K562 (cell line): Measurements from ENCODE around the gene GHRL. TPM values are rescaled to one million over a fixed set of nuclear protein-coding genes. Genes with fewer than 3 reads are reported as not detected.
A peak's percentile ranks its signal among the peaks of the same experiment; 100 is the strongest.

Source experiments
- ATAC-seq: fragments of 200-7000 bp; cut with Tn5 transposase; 3 replicates; pipeline ENCODE4 v1.9.1; 2020; ENCODE audit warnings: moderate library complexity
- BruUV-seq: library from RNA; stranded (reverse); fragments of 400-500 nt; replicated peaks from 2 replicates; lab custom pipeline; 2021; lab: Mats Ljungman, UMichigan
- CTCF ChIA-PET: fragments of 300-600 bp; formaldehyde crosslinking; extraction: SDS; loops from one replicate; lab custom pipeline; 2021; ENCODE audit warnings: low intra/inter-chr PET ratio; lab: Yijun Ruan, JAX
- POLR2A ChIA-PET: fragments of 300-600, 350-650 bp; sonication (Branson Sonifier 250); formaldehyde crosslinking; extraction: SDS; loops from one replicate; lab custom pipeline; 2021; ENCODE audit warnings: antibody characterized with exemption, inconsistent platforms; lab: Yijun Ruan, JAX
- DNase-seq, 4 experiments: peaks; one replicate each; pipeline versions ENCODE4 v3.0.0 to v3.0.0-alpha.2; 2011 to 2018; ENCODE audit warnings: low spot score in 3 of 4, mixed read lengths in 3 of 4; ENCODE audit errors: extremely low read depth in 1 of 4
- FAIRE-seq: peaks from 2 replicates; lab custom pipeline; 2011; peaks lifted over from hg19 to GRCh38; lab: Jason Lieb, UNC
- H2AFZ ChIP-seq: 2 replicates; pipeline ENCODE4 v1.6.0; 2011; ENCODE audit warnings: low read depth, low read length, control low read depth, inconsistent platforms
- H3K27ac ChIP-seq: fragments of 200-600 bp; 3 replicates; pipeline ENCODE4 v1.8.0; 2011; ENCODE audit warnings: low read depth, mild to moderate bottlenecking, control low read depth, inconsistent platforms, low read length, moderate library complexity, mixed read lengths; ENCODE audit errors: extremely low read depth
- H3K27me3 ChIP-seq, 2 experiments: fragments of 300-600 bp in 1 of 2; 2 replicates in 1 of 2; 3 replicates in 1 of 2; pipeline versions ENCODE4 v1.6.0 to v1.8.0; 2011; ENCODE audit warnings: inconsistent platforms in 2 of 2, low read length in 2 of 2, mild to moderate bottlenecking in 1 of 2, mixed read lengths in 1 of 2, moderate library complexity in 1 of 2; ENCODE audit not compliant: control insufficient read depth in 2 of 2, insufficient read depth in 2 of 2
- H3K36me3 ChIP-seq: fragments of 300-600 bp; 3 replicates; pipeline ENCODE4 v1.8.0; 2011; ENCODE audit warnings: mild to moderate bottlenecking, low read length, inconsistent platforms; ENCODE audit not compliant: control insufficient read depth, insufficient read depth
- H3K4me1 ChIP-seq, 2 experiments: fragments of 200-600 bp in 1 of 2; replicated peaks in 1 of 2; 2 replicates in 1 of 2; 3 replicates in 1 of 2; pipeline versions ENCODE4 v1.5.1 to v1.8.0; 2011; ENCODE audit warnings: inconsistent platforms in 2 of 2, low read length in 2 of 2, mild to moderate bottlenecking in 1 of 2, mixed read lengths in 1 of 2, moderate library complexity in 1 of 2; ENCODE audit not compliant: control insufficient read depth in 2 of 2, insufficient read depth in 2 of 2
- H3K4me2 ChIP-seq: 2 replicates; pipeline ENCODE4 v1.6.1; 2011; ENCODE audit warnings: low read length, control low read depth, inconsistent platforms, mixed read lengths; ENCODE audit not compliant: insufficient read depth
- H3K4me3 ChIP-seq: fragments of 200-600 bp; sonication (generic), shearing (Covaris generic); 2 replicates; pipeline ENCODE4 v1.5.1; 2016; ENCODE audit warnings: control low read depth, inconsistent platforms
- H3K79me2 ChIP-seq: fragments of 200-600 bp; 3 replicates; pipeline ENCODE4 v1.8.0; 2011; ENCODE audit warnings: low read length, inconsistent platforms; ENCODE audit not compliant: control insufficient read depth, insufficient read depth
- H3K9ac ChIP-seq, 2 experiments: 2 replicates each; pipeline versions ENCODE4 v1.6.0 to v1.6.1; 2011; ENCODE audit warnings: low read depth in 2 of 2, low read length in 2 of 2, control low read depth in 1 of 2, inconsistent platforms in 1 of 2, mild to moderate bottlenecking in 1 of 2, mixed read lengths in 1 of 2; ENCODE audit not compliant: insufficient read depth in 1 of 2
- H3K9me1 ChIP-seq: one replicate; pipeline ENCODE4 v1.6.0; 2011; ENCODE audit warnings: inconsistent platforms, mild to moderate bottlenecking, low read length, moderate library complexity; ENCODE audit not compliant: control insufficient read depth, insufficient read depth
- H3K9me3 ChIP-seq: replicated peaks from 2 replicates; pipeline ENCODE4 v1.5.1; 2011; ENCODE audit warnings: low read depth, low read length, inconsistent platforms; ENCODE audit not compliant: control insufficient read depth, insufficient read depth
- H4K20me1 ChIP-seq: replicated peaks from 2 replicates; pipeline ENCODE4 v1.6.1; 2011; ENCODE audit warnings: low read length, inconsistent platforms, mixed read lengths; ENCODE audit not compliant: control insufficient read depth, insufficient read depth
- BACH1 ChIP-seq: fragments of 200-800 bp; sonication (Bioruptor generic); IDR thresholded peaks from 2 replicates; pipeline ENCODE4 v1.6.1; 2016; ENCODE audit warnings: missing genetic modification characterization, missing compliant biosample characterization
- CBFA2T2 ChIP-seq: fragments of 450-650 bp; conservative IDR thresholded peaks from 2 replicates; pipeline ENCODE4 v1.6.1; 2017; ENCODE audit warnings: mild to moderate bottlenecking
- CEBPG ChIP-seq, 3 experiments: fragments of 200-800 bp in 1 of 3; sonication (Bioruptor generic) in 1 of 3; sonication (generic) in 1 of 3; formaldehyde crosslinking in 1 of 3; IDR thresholded peaks in 2 of 3; conservative IDR thresholded peaks in 1 of 3; 2 replicates each; pipeline versions ENCODE4 v1.6.1 to v1.8.0; 2016 to 2022; ENCODE audit warnings: missing compliant biosample characterization in 2 of 3, missing genetic modification characterization in 2 of 3, mild to moderate bottlenecking in 1 of 3, missing genetic modification reagents in 1 of 3
- CSDE1 ChIP-seq, 2 experiments: fragments of 450-650 bp; IDR thresholded peaks; 2 replicates each; pipeline ENCODE4 v1.6.1; 2016; ENCODE audit warnings: mild to moderate bottlenecking in 1 of 2
- E2F8 ChIP-seq: fragments of 450-650 bp; IDR thresholded peaks from 2 replicates; pipeline ENCODE4 v1.7.1; 2018; ENCODE audit warnings: mild to moderate bottlenecking, low read depth; ENCODE audit not compliant: partially characterized antibody
- ELF1 ChIP-seq: fragments of 200-800 bp; sonication (Bioruptor generic); IDR thresholded peaks from 2 replicates; pipeline ENCODE4 v1.6.1; 2016; ENCODE audit warnings: missing genetic modification characterization, missing compliant biosample characterization
- KHSRP ChIP-seq: fragments of 450-650 bp; IDR thresholded peaks from 2 replicates; pipeline ENCODE4 v1.6.1; 2017
- KLF13 ChIP-seq: fragments of 450-650 bp; IDR thresholded peaks from 2 replicates; pipeline ENCODE4 v1.6.1; 2016; ENCODE audit warnings: missing genetic modification characterization, low read depth, mild to moderate bottlenecking, missing compliant biosample characterization, moderate library complexity, borderline replicate concordance
- NCOA6 ChIP-seq: fragments of 450-650 bp; IDR thresholded peaks from 2 replicates; pipeline ENCODE4 v1.6.1; 2017; ENCODE audit warnings: mild to moderate bottlenecking
- PHB ChIP-seq: fragments of 250-450 bp; sonication (Bioruptor Pico); IDR thresholded peaks from 2 replicates; pipeline ENCODE4 v1.5.0; 2021
- PTTG1 ChIP-seq: fragments of 450-650 bp; IDR thresholded peaks from 2 replicates; pipeline ENCODE4 v1.6.1; 2016; ENCODE audit warnings: low read depth, mild to moderate bottlenecking, missing genetic modification characterization, missing compliant biosample characterization
- SIN3B ChIP-seq: fragments of 450-650 bp; IDR thresholded peaks from 2 replicates; pipeline ENCODE4 v1.6.1; 2017; ENCODE audit warnings: low read depth, mild to moderate bottlenecking, moderate library complexity
- SLC30A9 ChIP-seq: fragments of 250-450 bp; sonication (Bioruptor Pico); IDR thresholded peaks from 2 replicates; pipeline ENCODE4 v1.8.0; 2022; ENCODE audit warnings: mild to moderate bottlenecking, moderate library complexity
- SREBF1 ChIP-seq: fragments of 150-350 bp; IDR thresholded peaks from 2 replicates; pipeline ENCODE4 v1.6.1; 2014; ENCODE audit warnings: antibody characterized with exemption, low read depth, low read length, borderline replicate concordance
- STAT5A ChIP-seq: IDR thresholded peaks from 2 replicates; pipeline ENCODE4 v1.6.1; 2012; ENCODE audit warnings: low read length, inconsistent platforms, borderline replicate concordance
- ZBED1 ChIP-seq: IDR thresholded peaks from 2 replicates; pipeline ENCODE4 v1.6.1; 2014
- ZC3H11A ChIP-seq: IDR thresholded peaks from 2 replicates; pipeline ENCODE4 v1.6.1; 2012; ENCODE audit warnings: low read depth, low read length, improper control_type of control experiment
- ZFPM2 ChIP-seq: fragments of 250-450 bp; sonication (Bioruptor Pico); IDR thresholded peaks from 2 replicates; pipeline ENCODE4 v1.5.1; 2022; ENCODE audit warnings: mild to moderate bottlenecking
- ZNF76 ChIP-seq: fragments of 250-450 bp; sonication (Bioruptor Pico); IDR thresholded peaks from 2 replicates; pipeline ENCODE4 v1.4.0; 2020; ENCODE audit warnings: mild to moderate bottlenecking, moderate library complexity, borderline replicate concordance
- WGBS: fragments of 100-300 bp; shearing (Covaris generic); methylation state at CpG from one replicate; pipeline ENCODE4 v1.1.6; 2016; ENCODE audit warnings: low coverage, mixed read lengths; ENCODE audit not compliant: insufficient coverage; ENCODE audit errors: missing lambda C conversion rate; 5-methylcytosine and 5-hydroxymethylcytosine counted together
- in situ Hi-C: fragments of 300-500 bp; cut with MboI; formaldehyde crosslinking; loops from 4 replicates; pipeline ENCODE4 v1.15.0; 2018; ENCODE audit warnings: inconsistent platforms, mixed read lengths
- intact Hi-C: fragments of 100-400 bp; cut with micrococcal nuclease; formaldehyde crosslinking; loops from 2 replicates; pipeline ENCODE4 v1.14.2; 2022
- polyA plus RNA-seq, 8 experiments: library from polyadenylated mRNA; depleted of rRNA in 4 of 8; stranded (reverse) in 5 of 8; unstranded in 3 of 8; fragments of >200 nt; fragmentation: Nextera tagmentation in 2 of 8; fragmentation: Illumina TruSeq in 1 of 8; extraction: Ambion mirVana in 2 of 8; extraction: Trizol in 1 of 8; gene quantifications; 2 replicates each; pipeline versions ENCODE4 v1.2.1 to v1.2.3, GENCODE V29; 2011 to 2014; ENCODE audit warnings: inconsistent platforms in 1 of 8, missing spikeins in 1 of 8
- total RNA-seq, 7 experiments: library from RNA; depleted of rRNA in 6 of 7; stranded (reverse); fragments of >200 nt in 6 of 7; fragmentation: Illumina TruSeq in 2 of 7; extraction: Trizol in 2 of 7; gene quantifications; 2 replicates each; pipeline versions ENCODE4 v1.2.1 to v1.2.3, GENCODE V29; 2011 to 2021; ENCODE audit warnings: low replicate concordance in 1 of 7

The GHRL gene
- total and polyA plus RNA-seq, 9 of the 15 experiments (the other 6 are each of a cell fraction or from before 2014, with no cell fraction given), result 0.08 to 0.29 (median 0.15) TPM; not detected in 5

GRCh38 chr3:10248184-10248983 lies 44.4 kb downstream of the GHRL start, which contains the start of gene TATDN2 (continued):
- TF ChIP-seq KHSRP, result no peak
- no peak for TF ChIP-seq ZBED1

GRCh38 chr3:10247679-10248183 lies 45.0 kb downstream of the GHRL start:
- FAIRE-seq (peak; percentile 15), ATAC-seq (no peak)
- intact Hi-C loops, result loop anchor here (2.0 kb wide), 1 partner anchor 73 kb away; the partner anchor contains the start of gene SEC13
- no peak for TF ChIP-seq BACH1
- no peak for TF ChIP-seq NCOA6
- TF ChIP-seq ZC3H11A, result no peak
- no peak for TF ChIP-seq SREBF1
- no peak for TF ChIP-seq KLF13 (tag)
- no peak for TF ChIP-seq CEBPG (CRISPR knock-in tag; IDR thresholded peaks at IDR 0.05)
- no peak for TF ChIP-seq CEBPG (tag; conservative IDR thresholded peaks at IDR 0.05 in 1 of 2, IDR thresholded peaks at IDR 0.05 in 1 of 2)
- 0 out of 2 replicates have a peak, but pooled peaks have one; percentile 36 for TF ChIP-seq SLC30A9 (CRISPR knock-in tag)
- no peak for TF ChIP-seq CBFA2T2
- 0 out of 2 replicates have a peak, but pooled peaks have one; percentile 58 for TF ChIP-seq ZNF76 (CRISPR knock-in tag)
- no peak for TF ChIP-seq PTTG1 (tag)
- TF ChIP-seq PHB (CRISPR knock-in tag), result no peak
- no peak for TF ChIP-seq SIN3B
- no peak for TF ChIP-seq E2F8
- TF ChIP-seq STAT5A, result no peak
- no peak for TF ChIP-seq CSDE1 (IDR thresholded peaks at IDR 0.05)
- no peak for TF ChIP-seq ZFPM2 (CRISPR knock-in tag)
- TF ChIP-seq KHSRP, result no peak
- no peak; the same call in 1 of the 2 replicates for TF ChIP-seq ELF1 (tag)

More at GRCh38 chr3:10247679-10248183, 45.0 kb downstream of the GHRL start:
- H3K9me3 ChIP-seq, result peaks cover 18% of the 10 kb centered on the region
- H3K4me1 ChIP-seq, result peaks cover 10 to 21% of the 10 kb centered on the region in 2 experiments
- no peaks in the 10 kb centered on the region for H4K20me1 ChIP-seq
- CTCF ChIA-PET, result no interaction called here
- H2AFZ ChIP-seq, result peak overlapping the region; percentile 82
- H3K9me1 ChIP-seq, result no peaks in the 10 kb centered on the region
- H3K27ac ChIP-seq, result peak overlapping the region; percentile 9; the same call in 1 of the 3 replicates
- POLR2A ChIA-PET, result interaction anchor here (0.6 to 1.5 kb wide), 15 partner anchors 9 to 608 kb away, joined by 3 to 7 read pairs (median 3); no protein-coding TSS in a partner anchor
- BruUV-seq, result no TSS peak
- H3K36me3 ChIP-seq, result peaks cover 21% of the 10 kb centered on the region; the same call in 2 of the 3 replicates
- peak overlapping the region; percentile 93 to 98; a peak in 3 of 4 replicates for H3K9ac ChIP-seq
- H3K4me3 ChIP-seq, result peak overlapping the region; percentile 81
- 61% methylated on average over 14 of the region's 14 CpGs for WGBS
- peak overlapping the region; percentile 98 for H3K4me2 ChIP-seq
- no peak for DNase-seq
- in situ Hi-C loops, result no loop called here
- H3K27me3 ChIP-seq, result no peaks in the 10 kb centered on the region
- peaks cover 40% of the 10 kb centered on the region for H3K79me2 ChIP-seq
